GM23248 (cell line): Measurements from ENCODE around the gene FBLIM1. TPM values are rescaled to one million over a fixed set of nuclear protein-coding genes. Genes with fewer than 3 reads are reported as not detected.
A peak's percentile ranks its signal among the peaks of the same experiment; 100 is the strongest.
"Not testable (repeated sequence)": the region's sequence is repeated elsewhere in the genome, so short reads cannot be mapped to it uniquely, and the experiment has no call there.

Experiments
- DNase-seq: peaks from one replicate; pipeline ENCODE4 v3.0.0-alpha.2; 2015
- H2AFZ ChIP-seq: fragments of 200-600 bp; sonication (generic); 2 replicates; pipeline ENCODE4 v1.6.1; 2016; ENCODE audit warnings: antibody characterized with exemption
- H3F3A ChIP-seq: fragments of 200-600 bp; sonication (generic); 2 replicates; pipeline ENCODE4 v1.6.1; 2016; ENCODE audit warnings: mild to moderate bottlenecking, antibody characterized with exemption, mixed run types; ENCODE audit not compliant: insufficient read depth
- H3K27ac ChIP-seq: fragments of 200-600 bp; sonication (generic); 2 replicates; pipeline ENCODE4 v1.5.1; 2016; ENCODE audit warnings: mild to moderate bottlenecking
- H3K27me3 ChIP-seq: fragments of 200-600 bp; sonication (generic); replicated peaks from 2 replicates; pipeline ENCODE4 v1.6.1; 2016; ENCODE audit warnings: mild to moderate bottlenecking; ENCODE audit not compliant: insufficient read depth
- H3K36me3 ChIP-seq: fragments of 200-600 bp; sonication (generic); 2 replicates; pipeline ENCODE4 v1.6.1; 2016; ENCODE audit warnings: low read depth, mild to moderate bottlenecking
- H3K4me1 ChIP-seq: fragments of 200-600 bp; sonication (generic); 2 replicates; pipeline ENCODE4 v1.6.1; 2016; ENCODE audit warnings: mild to moderate bottlenecking; ENCODE audit not compliant: insufficient read depth
- H3K4me2 ChIP-seq: fragments of 200-600 bp; sonication (generic); one replicate; pipeline ENCODE4 v1.6.1; 2016; ENCODE audit warnings: mild to moderate bottlenecking; ENCODE audit not compliant: unreplicated experiment
- H3K4me3 ChIP-seq: fragments of 200-600 bp; sonication (generic); 2 replicates; pipeline ENCODE4 v1.5.1; 2016; ENCODE audit warnings: mild to moderate bottlenecking
- H3K79me2 ChIP-seq: fragments of 200-600 bp; sonication (generic); 2 replicates; pipeline ENCODE4 v1.6.1; 2016; ENCODE audit warnings: mild to moderate bottlenecking; ENCODE audit not compliant: insufficient read depth
- H3K9ac ChIP-seq: fragments of 200-600 bp; sonication (generic); 2 replicates; pipeline ENCODE4 v1.6.1; 2016; ENCODE audit warnings: mild to moderate bottlenecking
- H3K9me2 ChIP-seq: fragments of 200-600 bp; sonication (generic); 2 replicates; pipeline ENCODE4 v1.6.1; 2016; ENCODE audit warnings: mixed run types, mild to moderate bottlenecking, moderate library complexity; ENCODE audit not compliant: insufficient read depth
- H3K9me3 ChIP-seq: fragments of 200-600 bp; sonication (generic); one replicate; pipeline ENCODE4 v1.6.1; 2017; ENCODE audit warnings: low read depth
- H4K20me1 ChIP-seq: fragments of 200-600 bp; sonication (generic); 2 replicates; pipeline ENCODE4 v1.6.0; 2016; ENCODE audit not compliant: insufficient read depth
- EZH2 ChIP-seq: fragments of 200-600 bp; sonication (generic); IDR thresholded peaks from 2 replicates; pipeline ENCODE4 v1.6.1; 2018; ENCODE audit warnings: antibody characterized with exemption, mild to moderate bottlenecking; ENCODE audit not compliant: insufficient read depth, poor library complexity, severe bottlenecking
- EZH2phosphoT487 ChIP-seq: fragments of 200-600 bp; sonication (generic); IDR thresholded peaks from 2 replicates; pipeline ENCODE4 v1.6.1; 2018; ENCODE audit warnings: antibody characterized with exemption, moderate library complexity, mild to moderate bottlenecking, low read depth; ENCODE audit not compliant: insufficient read depth
- WGBS, 2 experiments: methylation state at CpG; one replicate each; pipeline ENCODE4 v1.1.6; 2015 to 2017; ENCODE audit warnings: low lambda C conversion rate in 2 of 2, low coverage in 1 of 2; ENCODE audit errors: missing lambda C conversion rate in 2 of 2; 5-methylcytosine and 5-hydroxymethylcytosine counted together
- in situ Hi-C: fragments of 300-500 bp; cut with MboI; formaldehyde crosslinking; loops from 2 replicates; pipeline ENCODE4 v1.15.0; 2020
- polyA plus RNA-seq: library from polyadenylated mRNA; unstranded; fragments of >200 nt; fragmentation: Nextera tagmentation; extraction: Ambion mirVana; gene quantifications from 2 replicates; pipeline ENCODE4 v1.2.1, GENCODE V29; 2016
- total RNA-seq: library from RNA; depleted of rRNA; stranded (reverse); fragments of >200 nt; shearing (Covaris generic); gene quantifications from 2 replicates; pipeline ENCODE4 v1.2.3, GENCODE V29; 2014

The FBLIM1 gene
- total and polyA plus RNA-seq, 2 experiments from 2014 or later = 63.3 to 69.9 TPM

GRCh38 chr1:15802234-15802965 lies 43.8 kb downstream of the FBLIM1 start:
- no peaks in the 10 kb centered on the region for H4K20me1 ChIP-seq
- no peak overlapping the region for H3K9ac ChIP-seq
- in situ Hi-C loops = no loop called here
- no peak overlapping the region for H2AFZ ChIP-seq
- no peaks in the 10 kb centered on the region for H3K36me3 ChIP-seq
- no peaks in the 10 kb centered on the region for H3K27me3 ChIP-seq
- H3K4me3 ChIP-seq = no peak overlapping the region
- H3K9me2 ChIP-seq = no peaks in the 10 kb centered on the region
- peaks cover 54% of the 10 kb centered on the region for H3K4me1 ChIP-seq
- 85 to 87% methylated on average over 17 of the region's 17 CpGs for WGBS, 2 experiments
- no peaks in the 10 kb centered on the region for H3K79me2 ChIP-seq
- no peak overlapping the region for H3K27ac ChIP-seq
- H3K4me2 ChIP-seq = no peak overlapping the region
- peaks cover 32% of the 10 kb centered on the region for H3F3A ChIP-seq
- peak; percentile 55 for DNase-seq
- H3K9me3 ChIP-seq = no peaks in the 10 kb centered on the region
- TF ChIP-seq EZH2phosphoT487 = no peak
- no peak for TF ChIP-seq EZH2

GRCh38 chr1:15803380-15803779 lies 44.8 kb downstream of the FBLIM1 start:
- 63% methylated on average over 4 of the region's 4 CpGs for WGBS, 2 experiments
- Histone ChIP-seq H3K9me3 (no peaks in the 10 kb centered on the region), H3F3A (peaks cover 24% of the 10 kb centered on the region), H3K4me2 (no peak overlapping the region), H3K27ac (no peak overlapping the region), H2AFZ (no peak overlapping the region), H3K36me3 (no peaks in the 10 kb centered on the region), H3K27me3 (no peaks in the 10 kb centered on the region), H3K4me1 (peaks cover 47% of the 10 kb centered on the region), H3K9ac (no peak overlapping the region), H3K4me3 (no peak overlapping the region), H3K79me2 (no peaks in the 10 kb centered on the region), H3K9me2 (no peaks in the 10 kb centered on the region), H4K20me1 (no peaks in the 10 kb centered on the region)
- in situ Hi-C loops = no loop called here
- TF ChIP-seq EZH2phosphoT487 (no peak), EZH2 (no peak)
- peak; percentile 50 for DNase-seq

- no peak for DNase-seq
- no peaks in the 10 kb centered on the region for H3K27me3 ChIP-seq
- no peak overlapping the region for H2AFZ ChIP-seq
- no peaks in the 10 kb centered on the region for H3K9me2 ChIP-seq
- H4K20me1 ChIP-seq = no peaks in the 10 kb centered on the region
- no peak overlapping the region for H3K4me3 ChIP-seq
- no peak overlapping the region for H3K9ac ChIP-seq
- H3K4me2 ChIP-seq = no peak overlapping the region
- no peak overlapping the region for H3K27ac ChIP-seq
- peaks cover 42% of the 10 kb centered on the region for H3K4me1 ChIP-seq
- no peaks in the 10 kb centered on the region for H3K9me3 ChIP-seq
- no peaks in the 10 kb centered on the region for H3K36me3 ChIP-seq
- in situ Hi-C loops = no loop called here
- WGBS, 2 experiments = 91 to 93% methylated on average over 8 of the region's 8 CpGs
- H3K79me2 ChIP-seq = no peaks in the 10 kb centered on the region
- peaks cover 19% of the 10 kb centered on the region for H3F3A ChIP-seq
- TF ChIP-seq EZH2phosphoT487 (no peak), EZH2 (no peak)
Measured at GRCh38 chr1:15804060-15804459, 45.5 kb downstream of the FBLIM1 start.

DNA sequence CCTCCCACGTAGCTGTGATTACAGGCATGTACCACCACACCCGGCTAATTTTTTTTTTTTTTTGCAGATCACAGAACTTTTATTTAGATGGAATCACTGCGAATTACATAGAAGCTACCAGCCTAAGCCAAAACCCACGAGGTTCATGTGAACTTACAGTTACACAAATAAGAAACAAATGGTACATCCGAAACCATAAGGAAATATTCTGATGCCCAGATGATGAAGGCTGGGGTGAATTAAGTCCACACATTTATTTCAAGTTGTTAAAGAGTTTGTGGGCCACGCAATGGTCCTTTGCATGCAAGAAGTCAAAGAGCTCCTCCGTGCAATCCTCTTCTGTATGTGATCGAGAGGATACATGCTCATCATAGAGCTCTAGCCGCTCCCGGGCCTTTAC lies 48.5 kb downstream of the FBLIM1 start:
- 67 to 68% methylated on average over 10 of the region's 10 CpGs for WGBS, 2 experiments
- Histone ChIP-seq H3K27me3 (no peaks in the 10 kb centered on the region), H3K4me3 (no peak overlapping the region), H3K9me2 (no peaks in the 10 kb centered on the region), H4K20me1 (no peaks in the 10 kb centered on the region), H3K79me2 (no peaks in the 10 kb centered on the region), H3K36me3 (no peaks in the 10 kb centered on the region), H3K4me1 (peaks cover 12% of the 10 kb centered on the region), H3F3A (0 out of 2 replicates have a peak, but pooled peaks cover 3% of the 10 kb centered on the region), H3K4me2 (no peak overlapping the region), H3K27ac (no peak overlapping the region), H3K9me3 (no peaks in the 10 kb centered on the region), H3K9ac (no peak overlapping the region), H2AFZ (no peak overlapping the region)
- in situ Hi-C loops = no loop called here
- no peak for DNase-seq
- TF ChIP-seq EZH2phosphoT487 = no peak
- TF ChIP-seq EZH2 = no peak

DNA sequence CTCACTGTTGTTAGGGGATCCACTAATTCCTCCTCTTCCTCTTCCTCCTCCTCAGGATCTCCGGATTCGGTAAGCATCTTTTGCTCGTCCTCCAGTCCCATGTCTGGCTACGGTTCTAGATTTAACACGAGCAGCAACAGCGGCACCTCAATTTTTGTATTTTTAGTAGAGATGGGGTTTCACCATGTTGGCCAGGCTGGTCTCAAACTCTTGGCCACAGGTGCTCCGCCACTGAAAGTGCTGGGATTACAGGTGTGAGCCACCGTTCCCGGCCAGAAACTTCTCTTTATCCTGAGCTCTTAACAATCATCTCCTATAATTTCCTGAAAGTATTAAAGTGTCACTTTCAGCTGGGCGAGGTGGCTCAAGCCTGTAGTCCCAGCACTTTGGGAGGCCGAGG lies 49.0 kb downstream of the FBLIM1 start, which contains the start of gene UQCRHL:
Gene UQCRHL, minus strand, starts transcription at position 101 of the 400 bp plus-strand sequence. Its CDS starts 0 bp downstream, at position 101.
- H3K27me3 ChIP-seq, H3K9me2 ChIP-seq, H3K36me3 ChIP-seq, H3K4me3 ChIP-seq, H3K27ac ChIP-seq, H3K79me2 ChIP-seq, H3K9ac ChIP-seq, H3F3A ChIP-seq, in situ Hi-C loops, H3K4me2 ChIP-seq, H3K4me1 ChIP-seq, H4K20me1 ChIP-seq, DNase-seq, H3K9me3 ChIP-seq, H2AFZ ChIP-seq: not testable (repeated sequence)
- 92 to 95% methylated on average over 11 of the region's 11 CpGs for WGBS, 2 experiments
